Activated CD8-positive, alpha-beta memory T cell treated with anti-CD3 and anti-CD28 coated beads for 24 hours (primary cell): ENCODE results near the gene ABCG1.

Source experiments
- DNase-seq: peaks from one replicate; pipeline ENCODE4 v3.0.0-alpha.2; 2020

The ABCG1 gene

GRCh38 chr21:42309753-42310213, 90.8 kb downstream of the ABCG1 start:
- peak; percentile 90 for DNase-seq

- no peak for DNase-seq
Observed at GRCh38 chr21:42310411-42311001, 91.6 kb downstream of the ABCG1 start.

GRCh38 chr21:42311160-42311559, 92.2 kb downstream of the ABCG1 start:
- DNase-seq, result no peak

GRCh38 chr21:42311816-42312625, 93.1 kb downstream of the ABCG1 start:
- peak; percentile 49 for DNase-seq

- peak; percentile 32 for DNase-seq
Observed at GRCh38 chr21:42312626-42313104, 93.7 kb downstream of the ABCG1 start.

GRCh38 chr21:42313501-42313969, 94.6 kb downstream of the ABCG1 start:
- peak; percentile 53 for DNase-seq

- DNase-seq, result peak; percentile 38
Observed at GRCh38 chr21:42314616-42315295, 95.8 kb downstream of the ABCG1 start.

GRCh38 chr21:42315296-42315891, 96.5 kb downstream of the ABCG1 start, which contains the start of gene TFF3:
TSS of gene TFF3 (minus strand) at chr21:42315409. CDS start at chr21:42315374, 35 bp downstream.
- peak; percentile 42 for DNase-seq

GRCh38 chr21:42316891-42317290, 98.0 kb downstream of the ABCG1 start:
- peak; percentile 44 for DNase-seq

- peak; percentile 45 for DNase-seq
Observed at GRCh38 chr21:42317341-42317741, 98.4 kb downstream of the ABCG1 start.

- DNase-seq, result peak; percentile 46
Observed at GRCh38 chr21:42317826-42318746, 99.1 kb downstream of the ABCG1 start.

GRCh38 chr21:42319376-42319775, 100.4 kb downstream of the ABCG1 start:
- no peak for DNase-seq

GRCh38 chr21:42319851-42320572, 101.1 kb downstream of the ABCG1 start:
- DNase-seq, result peak; percentile 57

- DNase-seq, result peak; percentile 48
Observed at GRCh38 chr21:42320791-42321190, 101.9 kb downstream of the ABCG1 start.

- DNase-seq, result peak; percentile 45
Observed at GRCh38 chr21:42321231-42321630, 102.3 kb downstream of the ABCG1 start.

- DNase-seq, result peak; percentile 46
Observed at GRCh38 chr21:42321845-42322244, 102.9 kb downstream of the ABCG1 start.

GRCh38 chr21:42324896-42325295, 106.0 kb downstream of the ABCG1 start:
- DNase-seq, result no peak

GRCh38 chr21:42330380-42331371, 111.7 kb downstream of the ABCG1 start:
- DNase-seq, result no peak

- DNase-seq, result no peak
Observed at GRCh38 chr21:42331660-42332059, 112.7 kb downstream of the ABCG1 start.
